GM13976 (cell line): ENCODE data around the gene FAM53A.

Experiments used
- DNase-seq: peaks from one replicate; pipeline ENCODE4 v3.0.0; 2012; ENCODE audit warnings: low spot score
- CTCF ChIP-seq: IDR thresholded peaks from 2 replicates; pipeline ENCODE4 v1.5.1; 2012; ENCODE audit warnings: borderline replicate concordance, mild to moderate bottlenecking; ENCODE audit not compliant: insufficient read depth; ENCODE audit errors: extremely low read depth, missing control alignments, control extremely low read depth
- in situ Hi-C: fragments of 300-500 bp; cut with MboI; formaldehyde crosslinking; loops from one replicate; pipeline ENCODE4 v1.12.0; 2022; ENCODE audit warnings: low sequenced_read_pairs, mixed read lengths, inconsistent platforms; ENCODE audit not compliant: unreplicated experiment

The FAM53A gene

GRCh38 chr4:1695913-1696312 is 11.8 kb upstream of the FAM53A start:
- in situ Hi-C loops = no loop called here
- no peak for TF ChIP-seq CTCF
- no peak for DNase-seq

GRCh38 chr4:1693131-1693896 is 9.2 kb upstream of the FAM53A start:
- peak; percentile 80 for DNase-seq
- in situ Hi-C loops = no loop called here
- TF ChIP-seq CTCF = peak; percentile 92

GRCh38 chr4:1691737-1692373 is 7.7 kb upstream of the FAM53A start:
- no peak for DNase-seq
- TF ChIP-seq CTCF = no peak
- in situ Hi-C loops = no loop called here

GRCh38 chr4:1690698-1691097 is 6.6 kb upstream of the FAM53A start:
- DNase-seq = no peak
- in situ Hi-C loops = no loop called here
- TF ChIP-seq CTCF = no peak

- no peak for DNase-seq
- no peak for TF ChIP-seq CTCF
- in situ Hi-C loops = no loop called here
Measured at GRCh38 chr4:1686440-1687036, 2.4 kb upstream of the FAM53A start.

GRCh38 chr4:1685235-1686150 is 1.4 kb upstream of the FAM53A start:
- in situ Hi-C loops = no loop called here
- no peak for DNase-seq
- no peak for TF ChIP-seq CTCF
